AG08396 (cell line): ENCODE results near the gene INPP1.

Experiments
- DNase-seq: peaks from one replicate; pipeline ENCODE4 v3.0.0; 2012; ENCODE audit warnings: low spot score, mixed read lengths

The INPP1 gene

DNA sequence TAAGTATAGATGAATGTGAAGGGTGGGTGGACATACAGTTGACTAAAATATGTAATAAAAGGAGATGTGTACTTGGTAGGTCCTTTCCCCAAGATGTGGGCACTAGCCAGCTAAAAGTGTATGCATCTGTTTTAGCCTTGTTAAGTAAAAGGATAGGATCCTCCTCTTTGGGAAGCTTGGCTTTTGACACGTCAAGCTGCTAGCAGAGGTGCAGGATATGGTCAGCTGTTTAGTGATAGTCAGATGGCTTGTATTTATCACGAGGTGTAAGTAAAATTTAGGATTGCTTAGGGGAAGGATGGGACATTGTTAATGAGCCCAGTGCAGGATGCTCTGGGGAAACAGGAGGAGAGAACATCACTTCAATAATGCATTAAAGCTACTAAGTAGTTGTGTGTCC lies 66.2 kb downstream of the INPP1 start:
- DNase-seq = no peak

DNA sequence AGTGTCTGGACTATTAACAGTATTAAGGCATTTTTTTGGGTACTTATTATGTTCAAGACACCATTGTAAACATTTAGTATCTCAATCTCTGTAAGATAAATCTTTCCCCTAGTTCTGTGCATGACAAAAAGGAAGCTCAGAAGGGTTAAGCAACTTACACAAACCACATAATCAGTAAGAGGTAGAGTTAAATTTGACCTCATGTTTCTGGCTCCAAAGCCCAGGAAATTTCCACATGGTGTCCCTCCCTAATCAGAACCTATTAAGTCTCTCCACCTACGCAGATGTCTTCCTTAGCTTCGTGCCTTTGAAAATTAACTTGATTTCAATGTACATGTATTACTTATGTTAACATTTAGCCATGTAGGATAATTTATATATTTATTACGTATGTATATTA lies 66.8 kb downstream of the INPP1 start:
- DNase-seq = no peak

DNA sequence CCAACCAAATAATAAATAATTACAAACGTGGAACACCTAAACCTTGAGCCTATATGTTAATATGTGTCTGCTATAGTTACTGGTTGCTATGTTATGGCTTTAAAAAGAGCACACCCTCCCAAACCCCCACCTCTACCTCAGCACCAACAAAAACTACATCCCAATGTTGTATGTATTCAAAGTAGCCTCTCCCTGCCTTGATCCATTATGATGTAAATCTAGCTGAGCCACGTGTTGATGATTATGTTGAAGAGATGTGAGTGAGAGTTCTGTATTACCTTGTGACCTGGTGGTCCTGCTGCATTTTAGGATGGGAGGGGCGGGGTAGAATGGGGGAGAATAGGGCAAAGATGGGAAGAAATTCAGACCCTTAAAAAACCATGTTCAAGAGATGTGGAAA lies 69.6 kb downstream of the INPP1 start:
- DNase-seq = no peak

DNA sequence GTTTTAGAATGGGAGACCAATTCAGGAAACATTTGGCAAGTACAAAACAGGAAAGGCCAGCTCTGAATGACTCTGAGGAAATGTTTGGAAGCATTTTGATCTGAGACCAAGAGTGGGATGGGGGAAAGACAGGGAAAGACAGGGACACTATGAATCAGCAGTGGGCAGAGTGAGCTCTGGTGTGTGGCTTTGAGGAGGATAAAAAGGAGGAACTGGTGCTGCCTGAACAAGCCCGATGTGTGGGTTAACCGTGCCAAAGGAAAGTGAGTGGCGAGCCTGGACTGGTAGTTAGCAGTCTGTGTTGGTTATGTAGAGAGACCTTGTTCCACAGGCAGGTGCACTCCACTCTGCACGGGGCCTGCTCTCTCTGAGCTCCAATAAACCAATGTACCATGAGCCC lies 70.0 kb downstream of the INPP1 start:
- DNase-seq = no peak

DNA sequence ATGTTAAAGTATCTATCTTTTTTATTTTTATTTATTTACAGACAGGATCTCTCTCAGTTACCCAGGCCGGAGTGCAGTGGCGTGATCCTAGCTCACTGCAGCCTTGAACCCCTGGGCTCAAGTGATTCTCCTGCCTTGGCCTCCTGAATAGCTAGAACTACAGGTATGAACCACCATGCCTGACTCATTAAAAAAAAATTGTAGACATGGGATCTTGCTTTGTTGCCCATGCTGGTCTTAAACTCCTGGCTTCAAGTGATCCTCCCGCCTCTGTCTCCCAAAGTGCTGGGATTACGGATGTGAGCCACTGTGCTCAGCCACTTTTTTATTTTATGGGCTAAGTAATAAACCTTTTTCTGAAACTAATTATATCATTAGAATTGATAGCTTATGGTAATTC lies 71.9 kb downstream of the INPP1 start:
- no peak for DNase-seq

DNA sequence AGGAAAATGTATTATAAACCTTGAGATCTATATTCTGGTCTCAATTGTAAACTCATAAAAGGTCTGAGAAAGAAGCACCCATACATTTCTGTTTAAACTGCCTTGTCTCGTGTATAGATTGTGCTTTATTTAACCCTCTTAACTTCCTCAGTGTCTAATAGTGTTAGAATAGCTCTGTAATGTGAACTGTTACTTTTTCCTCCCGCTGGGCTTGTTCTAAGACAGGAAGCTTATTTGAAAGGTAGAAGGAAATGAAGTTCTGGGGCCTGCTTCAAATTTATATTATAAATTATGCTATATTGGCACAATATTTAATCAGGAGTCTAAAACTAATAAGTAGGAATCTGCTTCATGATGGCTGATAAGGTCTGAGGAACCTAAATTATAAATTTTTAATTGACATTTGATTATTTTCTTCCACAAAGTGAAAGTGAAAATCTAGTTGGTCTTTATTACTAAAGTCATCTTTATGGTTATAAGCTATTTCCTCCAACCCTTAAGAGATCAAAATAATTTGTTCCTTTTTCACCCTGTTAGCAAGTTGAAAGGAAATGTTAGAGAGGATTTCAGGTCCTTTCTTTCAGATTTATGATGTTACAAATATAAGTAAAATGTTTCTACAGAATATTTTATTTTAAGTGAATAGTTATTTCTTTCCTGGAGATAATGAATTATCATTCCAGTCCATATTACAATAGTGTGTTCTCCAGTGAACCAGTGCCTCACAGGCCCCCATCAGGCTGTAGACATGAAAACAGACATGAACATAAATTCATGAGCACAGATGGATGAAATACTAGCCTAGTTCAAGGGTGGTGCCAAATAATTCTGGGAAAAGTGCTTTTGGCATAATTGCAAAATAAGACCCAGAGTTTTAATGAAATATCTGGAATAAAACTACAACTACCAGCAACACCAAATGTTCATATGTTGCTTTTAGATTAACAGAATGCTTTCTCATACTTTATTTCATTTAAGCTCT lies 72.7 kb downstream of the INPP1 start:
- DNase-seq = no peak

DNA sequence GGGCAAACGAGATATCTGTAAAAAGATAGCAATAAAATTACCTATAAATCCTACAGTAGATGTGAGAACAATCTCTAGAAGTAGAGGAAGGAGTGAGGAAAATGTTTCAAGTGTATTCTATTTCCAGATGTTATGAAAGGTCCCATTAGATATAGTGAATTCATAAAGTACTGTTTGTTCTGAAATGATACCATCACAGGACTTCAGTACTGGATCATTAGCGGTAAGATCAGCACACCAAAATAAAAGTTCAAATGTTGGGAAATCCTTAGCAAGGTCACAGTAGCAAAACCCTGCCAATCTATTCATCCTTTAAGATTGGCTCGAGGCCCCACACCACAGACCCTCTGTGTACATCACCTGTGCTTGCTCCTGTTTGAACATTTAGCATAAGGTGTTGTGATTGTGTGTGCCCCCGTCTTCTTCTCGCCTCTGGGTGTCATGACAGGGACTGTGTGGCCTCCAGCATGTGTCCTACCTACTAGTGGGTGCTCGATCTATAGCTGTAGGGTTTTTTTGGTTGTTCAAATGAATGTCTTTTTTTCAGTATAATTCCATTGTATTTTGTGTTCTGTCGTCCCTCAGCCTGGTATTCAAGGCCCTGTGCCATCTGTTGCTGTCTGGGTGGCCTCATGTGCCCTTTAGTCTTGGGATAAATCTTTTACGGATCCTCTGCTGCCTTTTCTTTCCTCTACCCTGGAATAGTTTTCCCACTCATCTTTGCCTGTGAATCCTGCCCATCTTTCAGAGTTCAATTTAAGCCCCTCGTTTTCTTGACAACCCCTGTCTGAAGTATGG lies 73.9 kb downstream of the INPP1 start:
- no peak for DNase-seq

DNA sequence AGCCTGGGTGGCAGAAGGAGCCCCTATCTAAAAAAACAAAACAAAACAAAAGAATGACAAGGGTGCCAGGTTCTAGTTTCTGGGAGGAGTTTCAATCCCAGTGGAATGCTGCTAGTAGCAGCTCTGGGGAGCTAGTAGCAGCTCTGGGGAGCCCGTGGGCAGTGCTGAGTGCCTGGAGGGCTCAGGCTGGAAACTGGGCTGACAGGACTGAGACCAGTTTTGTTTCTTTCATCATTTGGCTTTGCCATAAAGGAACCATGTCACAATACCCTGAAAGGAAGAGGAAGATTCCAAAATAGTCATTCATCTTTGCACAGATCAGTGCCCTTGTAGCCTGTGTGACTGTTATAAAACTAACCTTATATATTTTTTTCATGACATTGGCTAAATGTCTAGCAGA lies 75.3 kb downstream of the INPP1 start:
- no peak for DNase-seq

DNA sequence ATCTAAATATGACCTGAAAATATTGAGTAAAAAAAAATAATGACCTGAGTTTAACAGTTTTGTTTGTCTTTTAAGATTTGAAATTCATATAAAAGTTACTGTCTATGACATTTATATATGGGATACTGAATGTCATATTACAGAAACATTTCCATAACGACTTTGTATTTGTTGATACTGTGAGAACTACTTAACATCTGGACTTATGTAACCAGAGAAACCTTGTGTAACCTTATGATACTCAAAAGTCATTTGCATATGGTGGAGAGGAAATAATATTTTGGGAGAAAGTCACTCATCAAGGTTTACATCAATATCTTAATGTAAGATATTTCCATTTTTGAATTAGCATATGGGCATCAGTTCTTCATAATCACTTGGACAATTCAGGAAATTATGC lies 77.4 kb downstream of the INPP1 start:
- no peak for DNase-seq
